Heart right ventricle (tissue), 16 donors: ENCODE results near the gene KIAA1614. TPM values are rescaled to one million over a fixed set of nuclear protein-coding genes. Genes with fewer than 3 reads are reported as not detected.
A peak's percentile ranks its signal among the peaks of the same experiment; 100 is the strongest.

Source experiments
- ATAC-seq, 8 donors: fragments of 200-7000 bp; cut with Tn5 transposase; one replicate each; pipeline ENCODE4 v1.9.1; 2020; ENCODE audit warnings: mild to moderate bottlenecking in 8 of 8, moderate library complexity in 8 of 8, moderate number of reproducible peaks in 1 of 8
- DNase-seq, 2 donors: peaks; one replicate each; pipeline ENCODE4 v3.0.0-alpha.2; 2020
- H3K27ac ChIP-seq, 10 donors: fragments of 200-600 bp; sonication (generic) in 2 of 10; one replicate each; pipeline versions ENCODE4 v1.5.0 to v1.8.0; 2020 to 2022; ENCODE audit warnings: mild to moderate bottlenecking in 3 of 10
- H3K27me3 ChIP-seq, 7 donors: fragments of 200-600 bp; one replicate each; pipeline ENCODE4 v1.8.0; 2021 to 2022; ENCODE audit warnings: mild to moderate bottlenecking in 2 of 7
- H3K36me3 ChIP-seq, 9 donors: fragments of 200-600 bp; sonication (generic) in 1 of 9; one replicate each; pipeline versions ENCODE4 v1.5.0 to v1.8.0; 2020 to 2022; ENCODE audit warnings: mild to moderate bottlenecking in 2 of 9
- H3K4me1 ChIP-seq, 9 donors: fragments of 200-600 bp; sonication (generic) in 1 of 9; one replicate each; pipeline versions ENCODE4 v1.5.0 to v1.8.0; 2020 to 2022; ENCODE audit warnings: mild to moderate bottlenecking in 4 of 9
- H3K4me3 ChIP-seq, 10 donors: fragments of 200-600 bp; sonication (generic) in 2 of 10; one replicate each; pipeline versions ENCODE4 v1.5.0 to v1.8.0; 2020 to 2022; ENCODE audit warnings: mild to moderate bottlenecking in 7 of 10, moderate library complexity in 2 of 10
- H3K9me3 ChIP-seq, 11 donors: fragments of 200-600 bp in 10 of 11; sonication (generic) in 2 of 11; one replicate each; pipeline versions ENCODE4 v1.5.0 to v1.8.0; 2013 to 2022; ENCODE audit warnings: mild to moderate bottlenecking in 2 of 11, control low read depth in 1 of 11, moderate library complexity in 1 of 11
- CTCF ChIP-seq, 9 donors: fragments of 200-600 bp; sonication (generic) in 2 of 9; IDR thresholded peaks; one replicate each; pipeline versions ENCODE4 v1.5.0 to v1.8.0; 2021 to 2022; ENCODE audit warnings: antibody characterized with exemption in 9 of 9, mild to moderate bottlenecking in 5 of 9, moderate library complexity in 1 of 9
- WGBS, 2 donors: extraction: QIAGEN DNeasy Blood & Tissue Kit; methylation state at CpG; one replicate each; pipeline ENCODE4 v1.1.7; 2013; ENCODE audit warnings: inconsistent platforms in 1 of 2; 5-methylcytosine and 5-hydroxymethylcytosine counted together
- intact Hi-C, 10 donors: fragments of 100-400 bp; cut with DNase I; formaldehyde crosslinking; loops; one replicate each; pipeline versions ENCODE4 v1.11.1 to v1.14.2; 2022
- polyA plus RNA-seq, 2 donors: library from polyadenylated mRNA; stranded (reverse); fragments of 200-250 nt; gene quantifications; one replicate each; pipeline ENCODE4 v1.2.3, GENCODE V29; 2013
- total RNA-seq, 10 donors: library from RNA; stranded (reverse); fragmentation: NEBNext Ultra II Directional in 3 of 10; extraction: Animal tissue kit (Norgen Biotek cat#: 25700) in 3 of 10; gene quantifications; one replicate each; pipeline versions ENCODE4 v1.2.1 to v1.2.4, GENCODE V29; 2021 to 2023
- donor health status: Arrhythmogenic right ventricular cardiomyopathy.
- donor health status: ischemic (EF 13 %, LVEDD 7.1; RV severe dilation, severe dysfunction).
- donor health status: healthy with polysubstance abuse.
- donor health status: DM: no; HTN: yes; CAD: no.
- donor health status: DM: no; HTN: no; CAD: no.
- donor health status: ischemic (EF 25% LVEDD 6.9; RV normal size, moderate dysfunction).
- donor health status: ischemic (EF 25% LVEDD 5.7; RV mildly dilated, moderate dysfunction).
- donor health status: healthy.
- donor health status: DM: yes; HTN: yes; CAD: no.
- donor health status: Ischemic cardiomyopathy.
- donor health status: ischemic (EF 35%, LVEDD 5.7; RV mildly dilated, moderate dysfunction).
- donor health status: nonischemic (EF 11% LVEDD 7.7; RV severe dilation, severe dysfunction).
- donor health status: DM: yes; HTN: yes; CAD: no.
- donor health status: PGD.
- donor health status: ischemic (EF 29% LVEDD 5.4; RV normal size, mild dysfunction).
- donor health status: nonischemic (EF 23%, LVEDD 6.1; RV moderate dilation, normal function).

KIAA1614 gene
- total and polyA plus RNA-seq, 12 donors = 4.7 to 13.6 (median 6.4) TPM

DNA sequence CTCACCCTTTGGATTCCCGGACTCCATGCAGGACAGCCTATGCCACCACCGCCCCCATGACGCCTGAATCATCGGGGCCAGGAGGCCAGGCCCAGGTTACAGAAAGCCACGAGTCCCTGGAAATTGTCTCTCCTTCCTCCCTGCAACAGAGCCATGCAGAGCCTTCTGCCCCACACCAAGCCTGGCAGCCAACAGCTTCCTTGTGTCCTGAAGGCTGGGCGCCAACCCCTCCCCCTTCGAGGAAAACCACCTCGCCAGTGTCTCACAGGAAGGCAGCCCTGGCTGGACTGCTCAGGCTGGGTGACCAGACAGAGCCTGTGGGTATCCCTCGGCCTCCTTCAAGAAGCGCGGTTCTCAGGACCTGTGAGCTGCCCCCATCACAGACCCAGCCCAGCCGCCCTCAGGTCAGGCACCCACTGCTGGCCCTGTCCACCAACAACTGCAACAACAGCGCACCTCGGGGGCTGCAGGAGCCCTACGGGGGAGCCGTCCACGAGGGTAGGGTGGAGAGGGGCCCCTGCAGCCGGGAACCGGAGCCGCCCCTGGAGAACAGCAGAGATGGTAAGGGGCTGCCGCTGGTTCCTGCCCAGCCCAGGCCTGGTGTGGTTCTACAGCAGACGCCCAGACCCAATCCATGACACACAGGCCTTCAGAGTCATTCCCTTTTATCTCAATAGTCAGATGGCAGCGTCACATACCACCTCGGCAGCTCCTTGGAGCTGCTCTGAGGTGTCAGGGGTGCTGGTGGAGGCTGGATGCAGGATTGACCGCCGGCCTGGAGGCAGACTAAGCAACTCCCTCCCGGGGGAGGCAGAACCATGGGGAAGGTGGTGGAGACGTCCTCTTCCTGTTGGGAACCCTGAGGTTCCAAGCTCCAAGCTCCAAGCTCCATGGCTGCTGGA is 23.7 kb downstream of the KIAA1614 start:
- Histone ChIP-seq H3K27ac (no peak overlapping the region), H3K4me1 (no peaks in the 10 kb centered on the region), H3K36me3 (peaks cover 0 to 65% (median 3%) of the 10 kb centered on the region in 9 donors), H3K27me3 (no peaks in the 10 kb centered on the region), H3K4me3 (no peak overlapping the region), H3K9me3 (no peaks in the 10 kb centered on the region)
- 89% methylated on average over 28 of the region's 28 CpGs for WGBS, 2 donors
- no peak for DNase-seq
- peak in 1 of 8 donors; percentile 5 for ATAC-seq
- TF ChIP-seq CTCF (IDR thresholded peaks at IDR 0.05) = no peak
- intact Hi-C loops = no loop called here

GRCh38 chr1:180937012-180937372 is 24.3 kb downstream of the KIAA1614 start:
- H3K4me1 ChIP-seq = no peaks in the 10 kb centered on the region
- no peaks in the 10 kb centered on the region for H3K9me3 ChIP-seq
- no peaks in the 10 kb centered on the region for H3K27me3 ChIP-seq
- intact Hi-C loops = no loop called here
- WGBS, 2 donors = 57 to 68% methylated on average over 1 of the region's 1 CpG
- TF ChIP-seq CTCF (IDR thresholded peaks at IDR 0.05) = no peak
- no peak for DNase-seq
- H3K36me3 ChIP-seq = peaks cover 0 to 69% (median 3%) of the 10 kb centered on the region in 9 donors
- H3K4me3 ChIP-seq = no peak overlapping the region
- no peak for ATAC-seq
- H3K27ac ChIP-seq = no peak overlapping the region

DNA sequence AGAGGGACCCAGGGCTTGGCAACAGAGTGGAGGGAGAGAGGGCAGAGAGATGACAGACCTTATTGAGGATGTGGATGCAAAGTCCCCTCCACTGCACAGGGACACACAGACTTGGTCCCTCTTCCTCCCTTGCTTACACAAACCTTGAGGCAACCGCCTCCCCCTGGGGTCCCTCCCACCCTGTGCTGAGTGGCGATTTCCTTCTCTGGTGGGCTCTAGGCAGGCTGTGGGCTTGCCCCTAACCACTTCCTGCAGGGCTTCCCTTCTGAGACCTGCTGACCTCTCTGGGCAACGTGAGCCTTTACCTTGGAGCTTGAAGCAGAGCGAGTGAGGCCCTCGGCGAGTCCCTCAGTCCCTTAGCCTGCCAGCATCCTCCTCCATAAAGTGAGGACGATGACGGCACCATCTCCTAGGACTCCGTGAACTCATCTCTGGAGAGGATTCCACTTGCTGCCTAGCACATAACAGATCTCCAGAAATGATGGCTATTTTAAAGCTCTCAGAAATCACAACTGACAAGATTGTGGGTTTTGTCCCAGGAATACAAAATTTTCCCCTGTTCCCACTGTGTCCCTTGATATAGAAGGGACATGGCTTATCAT is 25.0 kb downstream of the KIAA1614 start:
- DNase-seq = no peak
- Histone ChIP-seq H3K9me3 (no peaks in the 10 kb centered on the region), H3K4me1 (no peaks in the 10 kb centered on the region), H3K27me3 (no peaks in the 10 kb centered on the region), H3K36me3 (peaks cover 0 to 75% (median 3%) of the 10 kb centered on the region in 9 donors), H3K27ac (no peak overlapping the region), H3K4me3 (no peak overlapping the region)
- intact Hi-C loops = no loop called here
- TF ChIP-seq CTCF (IDR thresholded peaks at IDR 0.05) = no peak
- 83% methylated on average over 9 of the region's 9 CpGs for WGBS, 2 donors
- ATAC-seq = no peak

DNA sequence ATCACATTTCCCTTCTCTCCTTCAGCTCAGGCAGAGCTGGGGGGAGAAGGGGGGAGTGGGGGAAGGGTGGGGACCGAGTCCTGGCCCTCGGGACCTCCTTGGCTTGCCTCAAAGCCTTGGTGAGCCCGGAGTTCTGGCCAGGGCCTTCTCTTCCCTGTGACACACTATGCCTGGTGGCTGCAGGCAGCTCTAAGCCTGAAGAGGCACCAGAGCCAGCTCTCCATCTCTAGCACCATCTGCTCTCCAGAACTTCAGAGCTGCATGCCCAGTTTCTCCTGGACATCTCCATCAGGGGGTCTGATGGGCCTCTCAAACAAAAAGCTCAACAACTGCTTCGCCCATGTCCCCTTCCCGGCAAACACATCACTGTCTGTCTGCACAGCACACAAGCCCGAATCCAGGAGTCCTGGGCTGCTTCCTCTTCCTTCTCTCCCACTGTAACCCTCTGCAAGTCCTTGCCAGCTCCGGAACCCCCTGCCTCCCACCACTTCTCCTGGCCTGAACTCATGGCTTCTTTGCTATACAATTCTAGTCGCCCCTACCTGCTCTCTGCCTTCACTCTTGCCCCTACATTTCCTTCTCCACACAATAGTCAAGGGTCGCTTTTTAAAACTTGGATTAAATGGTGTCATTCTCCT is 26.5 kb downstream of the KIAA1614 start:
- H3K27me3 ChIP-seq = no peaks in the 10 kb centered on the region
- H3K4me1 ChIP-seq = no peaks in the 10 kb centered on the region
- no peak for TF ChIP-seq CTCF (IDR thresholded peaks at IDR 0.05)
- H3K36me3 ChIP-seq = peaks cover 0 to 82% (median 5%) of the 10 kb centered on the region in 9 donors
- no peaks in the 10 kb centered on the region for H3K9me3 ChIP-seq
- H3K27ac ChIP-seq = no peak overlapping the region
- 78 to 80% methylated on average over 9 of the region's 9 CpGs for WGBS, 2 donors
- ATAC-seq (no peak), DNase-seq (no peak)
- no peak overlapping the region for H3K4me3 ChIP-seq
- intact Hi-C loops = no loop called here
